ENCODE data around the gene LGMN. TPM values are rescaled to one million over a fixed set of nuclear protein-coding genes. Genes with fewer than 3 reads are reported as not detected.

The LGMN gene
- total and polyA plus RNA-seq, 2 of the 13 experiments (the other 11 are each of a cell fraction or from before 2014, with no cell fraction given): 28.9 to 76.4 TPM

DNA sequence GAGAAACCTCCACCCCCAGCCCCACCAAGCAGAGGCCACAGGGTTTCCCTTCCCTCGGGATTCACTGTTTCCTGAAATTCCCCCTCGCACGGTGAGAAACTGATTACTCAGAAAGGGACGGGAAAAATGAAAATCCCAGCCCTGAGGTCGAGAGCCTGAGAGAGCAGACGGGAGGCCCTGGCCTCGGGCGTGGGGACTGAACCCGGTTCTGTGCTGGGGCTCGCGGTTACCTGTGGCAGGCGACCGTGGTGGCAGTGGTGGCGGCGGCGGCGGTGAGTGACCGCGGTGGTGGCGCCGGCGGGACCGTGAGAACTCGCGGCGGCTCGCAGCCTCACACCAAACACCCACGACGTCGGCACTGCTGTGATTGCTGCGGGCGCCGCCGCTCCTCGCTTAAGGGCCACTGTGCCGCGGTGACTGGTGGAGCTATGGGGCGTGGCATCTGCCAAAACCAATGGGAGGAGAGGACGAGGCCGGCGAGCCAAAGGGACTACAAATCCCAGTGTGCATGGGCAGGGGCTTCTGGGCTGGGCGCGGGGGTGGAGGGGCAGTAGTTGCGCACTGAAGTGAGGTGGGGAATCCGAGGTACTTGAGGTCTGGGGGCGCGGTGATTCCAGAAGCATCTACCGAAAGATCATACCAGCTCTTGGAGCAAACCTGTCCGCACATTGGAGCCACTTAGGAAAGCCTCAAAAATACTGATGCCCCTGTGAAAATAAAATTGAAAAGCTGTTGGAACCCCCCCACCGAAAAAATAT is at the start of gene LGMN (continued):
- TF ChIP-seq REPIN1 (CRISPR knock-in tag; IDR thresholded peaks at IDR 0.05; ENCODE audit: borderline replicate concordance, low read depth) (no peak; the same call in 1 of the 2 replicates), TOE1 (CRISPR knock-in tag; IDR thresholded peaks at IDR 0.05) (no peak), RXRA (CRISPR knock-in tag; IDR thresholded peaks at IDR 0.05) (peak; percentile 36; the same call in 1 of the 2 replicates), ZNF10 (CRISPR knock-in tag; IDR thresholded peaks at IDR 0.05; ENCODE audit: borderline replicate concordance, low read depth) (peak; percentile 97), TCF7L2 (IDR thresholded peaks at IDR 0.05; ENCODE audit: low read depth, low read length) (no peak), ZNF510 (CRISPR knock-in tag; IDR thresholded peaks at IDR 0.05; ENCODE audit: low read depth) (0 out of 2 replicates have a peak, but pooled peaks have one; percentile 75), MTF1 (CRISPR knock-in tag; IDR thresholded peaks at IDR 0.05) (no peak), ZNF713 (CRISPR knock-in tag; IDR thresholded peaks at IDR 0.05) (peak; percentile 31; the same call in 1 of the 2 replicates), ZNF143 (CRISPR knock-in tag; IDR thresholded peaks at IDR 0.05) (peak; percentile 92), ZFP82 (CRISPR knock-in tag; IDR thresholded peaks at IDR 0.05; ENCODE audit: borderline replicate concordance) (no peak), ZNF441 (CRISPR knock-in tag; IDR thresholded peaks at IDR 0.05; ENCODE audit: borderline replicate concordance) (no peak), ZNF703 (CRISPR knock-in tag; IDR thresholded peaks at IDR 0.05; ENCODE audit: borderline replicate concordance) (0 out of 2 replicates have a peak, but pooled peaks have one; percentile 37), ZNF83 (CRISPR knock-in tag; IDR thresholded peaks at IDR 0.05; ENCODE audit: borderline replicate concordance) (no peak), ZNF543 (CRISPR knock-in tag; IDR thresholded peaks at IDR 0.05) (peak; percentile 81), HOXA3 (CRISPR knock-in tag; IDR thresholded peaks at IDR 0.05) (peak; percentile 20; the same call in 1 of the 2 replicates), PITX1 (CRISPR knock-in tag; IDR thresholded peaks at IDR 0.05) (peak; percentile 67), ZNF121 (CRISPR knock-in tag; IDR thresholded peaks at IDR 0.05) (no peak), RFX3 (CRISPR knock-in tag; IDR thresholded peaks at IDR 0.05) (no peak)
- TF ChIP-seq, protein P1, sequence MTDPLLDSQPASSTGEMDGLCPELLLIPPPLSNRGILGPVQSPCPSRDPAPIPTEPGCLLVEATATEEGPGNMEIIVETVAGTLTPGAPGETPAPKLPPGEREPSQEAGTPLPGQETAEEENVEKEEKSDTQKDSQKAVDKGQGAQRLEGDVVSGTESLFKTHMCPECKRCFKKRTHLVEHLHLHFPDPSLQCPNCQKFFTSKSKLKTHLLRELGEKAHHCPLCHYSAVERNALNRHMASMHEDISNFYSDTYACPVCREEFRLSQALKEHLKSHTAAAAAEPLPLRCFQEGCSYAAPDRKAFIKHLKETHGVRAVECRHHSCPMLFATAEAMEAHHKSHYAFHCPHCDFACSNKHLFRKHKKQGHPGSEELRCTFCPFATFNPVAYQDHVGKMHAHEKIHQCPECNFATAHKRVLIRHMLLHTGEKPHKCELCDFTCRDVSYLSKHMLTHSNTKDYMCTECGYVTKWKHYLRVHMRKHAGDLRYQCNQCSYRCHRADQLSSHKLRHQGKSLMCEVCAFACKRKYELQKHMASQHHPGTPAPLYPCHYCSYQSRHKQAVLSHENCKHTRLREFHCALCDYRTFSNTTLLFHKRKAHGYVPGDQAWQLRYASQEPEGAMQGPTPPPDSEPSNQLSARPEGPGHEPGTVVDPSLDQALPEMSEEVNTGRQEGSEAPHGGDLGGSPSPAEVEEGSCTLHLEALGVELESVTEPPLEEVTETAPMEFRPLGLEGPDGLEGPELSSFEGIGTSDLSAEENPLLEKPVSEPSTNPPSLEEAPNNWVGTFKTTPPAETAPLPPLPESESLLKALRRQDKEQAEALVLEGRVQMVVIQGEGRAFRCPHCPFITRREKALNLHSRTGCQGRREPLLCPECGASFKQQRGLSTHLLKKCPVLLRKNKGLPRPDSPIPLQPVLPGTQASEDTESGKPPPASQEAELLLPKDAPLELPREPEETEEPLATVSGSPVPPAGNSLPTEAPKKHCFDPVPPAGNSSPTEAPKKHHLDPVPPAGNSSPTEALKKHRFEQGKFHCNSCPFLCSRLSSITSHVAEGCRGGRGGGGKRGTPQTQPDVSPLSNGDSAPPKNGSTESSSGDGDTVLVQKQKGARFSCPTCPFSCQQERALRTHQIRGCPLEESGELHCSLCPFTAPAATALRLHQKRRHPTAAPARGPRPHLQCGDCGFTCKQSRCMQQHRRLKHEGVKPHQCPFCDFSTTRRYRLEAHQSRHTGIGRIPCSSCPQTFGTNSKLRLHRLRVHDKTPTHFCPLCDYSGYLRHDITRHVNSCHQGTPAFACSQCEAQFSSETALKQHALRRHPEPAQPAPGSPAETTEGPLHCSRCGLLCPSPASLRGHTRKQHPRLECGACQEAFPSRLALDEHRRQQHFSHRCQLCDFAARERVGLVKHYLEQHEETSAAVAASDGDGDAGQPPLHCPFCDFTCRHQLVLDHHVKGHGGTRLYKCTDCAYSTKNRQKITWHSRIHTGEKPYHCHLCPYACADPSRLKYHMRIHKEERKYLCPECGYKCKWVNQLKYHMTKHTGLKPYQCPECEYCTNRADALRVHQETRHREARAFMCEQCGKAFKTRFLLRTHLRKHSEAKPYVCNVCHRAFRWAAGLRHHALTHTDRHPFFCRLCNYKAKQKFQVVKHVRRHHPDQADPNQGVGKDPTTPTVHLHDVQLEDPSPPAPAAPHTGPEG (CRISPR knock-in tag; IDR thresholded peaks at IDR 0.05): peak; percentile 52; the same call in 1 of the 2 replicates
- TF ChIP-seq, protein P2, sequence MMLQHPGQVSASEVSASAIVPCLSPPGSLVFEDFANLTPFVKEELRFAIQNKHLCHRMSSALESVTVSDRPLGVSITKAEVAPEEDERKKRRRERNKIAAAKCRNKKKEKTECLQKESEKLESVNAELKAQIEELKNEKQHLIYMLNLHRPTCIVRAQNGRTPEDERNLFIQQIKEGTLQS (CRISPR knock-in tag; IDR thresholded peaks at IDR 0.05): no peak
- TF ChIP-seq, protein P3, sequence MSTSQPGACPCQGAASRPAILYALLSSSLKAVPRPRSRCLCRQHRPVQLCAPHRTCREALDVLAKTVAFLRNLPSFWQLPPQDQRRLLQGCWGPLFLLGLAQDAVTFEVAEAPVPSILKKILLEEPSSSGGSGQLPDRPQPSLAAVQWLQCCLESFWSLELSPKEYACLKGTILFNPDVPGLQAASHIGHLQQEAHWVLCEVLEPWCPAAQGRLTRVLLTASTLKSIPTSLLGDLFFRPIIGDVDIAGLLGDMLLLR (CRISPR knock-in tag; IDR thresholded peaks at IDR 0.05): peak; percentile 55; the same call in 1 of the 2 replicates
- TF ChIP-seq, protein P4, sequence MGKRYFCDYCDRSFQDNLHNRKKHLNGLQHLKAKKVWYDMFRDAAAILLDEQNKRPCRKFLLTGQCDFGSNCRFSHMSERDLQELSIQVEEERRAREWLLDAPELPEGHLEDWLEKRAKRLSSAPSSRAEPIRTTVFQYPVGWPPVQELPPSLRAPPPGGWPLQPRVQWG (CRISPR knock-in tag; IDR thresholded peaks at IDR 0.05; ENCODE audit: borderline replicate concordance, low read depth): no peak
